ENCODE results near the gene SMPD3.

- TF ChIP-seq CTCF (conservative IDR thresholded peaks at IDR 0.05 in 1 of 2, IDR thresholded peaks at IDR 0.05 in 1 of 2; ENCODE audit: extremely low read depth in 1 of 2, insufficient read depth in 1 of 2, low read depth in 1 of 2, low read length in 2 of 2) (no peak), EZH2 (IDR thresholded peaks at IDR 0.05; ENCODE audit: borderline replicate concordance, low read length) (no peak)
Observed at GRCh38 chr16:68328860-68329390, 119.4 kb downstream of the SMPD3 start.
